ENCODE measurements around the gene ILRUN.

DNA sequence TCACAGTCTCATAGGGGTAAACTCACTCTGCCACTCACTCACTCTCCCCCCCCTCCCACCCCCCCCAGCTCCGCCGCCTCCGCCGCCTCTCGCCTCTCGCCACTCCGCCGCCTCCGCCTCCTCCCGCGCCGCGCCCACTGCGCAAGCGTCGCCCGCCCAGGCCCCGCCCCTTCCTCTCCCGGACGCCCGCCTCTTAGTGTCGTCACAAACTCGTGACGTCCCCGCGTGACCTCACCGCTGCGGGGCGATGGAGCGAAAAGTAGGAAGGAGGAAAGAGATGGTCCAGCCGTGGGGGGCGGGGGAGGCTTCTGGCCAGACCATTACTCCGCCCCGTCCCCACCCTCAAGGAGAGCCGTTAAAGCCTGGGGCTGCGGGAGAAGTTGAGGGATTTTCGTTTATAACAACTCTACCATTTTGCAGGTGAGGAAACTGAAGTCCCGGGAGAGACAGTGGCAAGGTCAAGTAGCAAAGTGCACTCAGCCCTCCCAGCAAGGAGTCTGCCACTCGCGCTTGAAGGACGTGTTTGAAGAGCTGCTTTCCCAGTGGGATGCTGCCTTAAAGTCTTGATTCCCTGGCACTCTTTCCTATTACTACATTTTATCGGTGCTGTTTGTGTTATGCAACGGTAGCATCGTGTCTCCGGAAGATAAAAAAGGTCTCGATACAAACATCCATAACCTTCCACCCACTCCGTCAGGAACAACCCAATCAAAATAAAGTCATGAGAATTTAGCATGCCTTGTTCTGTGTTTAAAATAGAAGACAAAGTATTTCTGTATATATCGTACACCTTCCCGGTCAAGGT, at the start of gene ILRUN:
- TF ChIP-seq POLR2AphosphoS5 (IDR thresholded peaks at IDR 0.05; ENCODE audit: low read depth): peak; percentile 73
- TF ChIP-seq, protein P1, sequence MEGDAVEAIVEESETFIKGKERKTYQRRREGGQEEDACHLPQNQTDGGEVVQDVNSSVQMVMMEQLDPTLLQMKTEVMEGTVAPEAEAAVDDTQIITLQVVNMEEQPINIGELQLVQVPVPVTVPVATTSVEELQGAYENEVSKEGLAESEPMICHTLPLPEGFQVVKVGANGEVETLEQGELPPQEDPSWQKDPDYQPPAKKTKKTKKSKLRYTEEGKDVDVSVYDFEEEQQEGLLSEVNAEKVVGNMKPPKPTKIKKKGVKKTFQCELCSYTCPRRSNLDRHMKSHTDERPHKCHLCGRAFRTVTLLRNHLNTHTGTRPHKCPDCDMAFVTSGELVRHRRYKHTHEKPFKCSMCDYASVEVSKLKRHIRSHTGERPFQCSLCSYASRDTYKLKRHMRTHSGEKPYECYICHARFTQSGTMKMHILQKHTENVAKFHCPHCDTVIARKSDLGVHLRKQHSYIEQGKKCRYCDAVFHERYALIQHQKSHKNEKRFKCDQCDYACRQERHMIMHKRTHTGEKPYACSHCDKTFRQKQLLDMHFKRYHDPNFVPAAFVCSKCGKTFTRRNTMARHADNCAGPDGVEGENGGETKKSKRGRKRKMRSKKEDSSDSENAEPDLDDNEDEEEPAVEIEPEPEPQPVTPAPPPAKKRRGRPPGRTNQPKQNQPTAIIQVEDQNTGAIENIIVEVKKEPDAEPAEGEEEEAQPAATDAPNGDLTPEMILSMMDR (IDR thresholded peaks at IDR 0.05; ENCODE audit: insufficient read depth, low read length): no peak
- peak; percentile 19; the same call in 1 of the 2 replicates for TF ChIP-seq GABPA (IDR thresholded peaks at IDR 0.05; ENCODE audit: low read depth)
- TF ChIP-seq, protein P2, sequence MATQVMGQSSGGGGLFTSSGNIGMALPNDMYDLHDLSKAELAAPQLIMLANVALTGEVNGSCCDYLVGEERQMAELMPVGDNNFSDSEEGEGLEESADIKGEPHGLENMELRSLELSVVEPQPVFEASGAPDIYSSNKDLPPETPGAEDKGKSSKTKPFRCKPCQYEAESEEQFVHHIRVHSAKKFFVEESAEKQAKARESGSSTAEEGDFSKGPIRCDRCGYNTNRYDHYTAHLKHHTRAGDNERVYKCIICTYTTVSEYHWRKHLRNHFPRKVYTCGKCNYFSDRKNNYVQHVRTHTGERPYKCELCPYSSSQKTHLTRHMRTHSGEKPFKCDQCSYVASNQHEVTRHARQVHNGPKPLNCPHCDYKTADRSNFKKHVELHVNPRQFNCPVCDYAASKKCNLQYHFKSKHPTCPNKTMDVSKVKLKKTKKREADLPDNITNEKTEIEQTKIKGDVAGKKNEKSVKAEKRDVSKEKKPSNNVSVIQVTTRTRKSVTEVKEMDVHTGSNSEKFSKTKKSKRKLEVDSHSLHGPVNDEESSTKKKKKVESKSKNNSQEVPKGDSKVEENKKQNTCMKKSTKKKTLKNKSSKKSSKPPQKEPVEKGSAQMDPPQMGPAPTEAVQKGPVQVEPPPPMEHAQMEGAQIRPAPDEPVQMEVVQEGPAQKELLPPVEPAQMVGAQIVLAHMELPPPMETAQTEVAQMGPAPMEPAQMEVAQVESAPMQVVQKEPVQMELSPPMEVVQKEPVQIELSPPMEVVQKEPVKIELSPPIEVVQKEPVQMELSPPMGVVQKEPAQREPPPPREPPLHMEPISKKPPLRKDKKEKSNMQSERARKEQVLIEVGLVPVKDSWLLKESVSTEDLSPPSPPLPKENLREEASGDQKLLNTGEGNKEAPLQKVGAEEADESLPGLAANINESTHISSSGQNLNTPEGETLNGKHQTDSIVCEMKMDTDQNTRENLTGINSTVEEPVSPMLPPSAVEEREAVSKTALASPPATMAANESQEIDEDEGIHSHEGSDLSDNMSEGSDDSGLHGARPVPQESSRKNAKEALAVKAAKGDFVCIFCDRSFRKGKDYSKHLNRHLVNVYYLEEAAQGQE (IDR thresholded peaks at IDR 0.05; ENCODE audit: insufficient replicate concordance, low read depth): no peak
- peak; percentile 53; the same call in 1 of the 2 replicates for TF ChIP-seq SPI1 (IDR thresholded peaks at IDR 0.05; ENCODE audit: borderline replicate concordance, low read depth)
